HepG2 (cell line): ENCODE data around the gene RAD51C. TPM values are rescaled to one million over a fixed set of nuclear protein-coding genes. Genes with fewer than 3 reads are reported as not detected.

Source experiments
- ATAC-seq: fragments of 200-7000 bp; cut with Tn5 transposase; 3 replicates; pipeline ENCODE4 v1.9.1; 2020; ENCODE audit warnings: mild to moderate bottlenecking, moderate library complexity
- Bru-seq: library from RNA; stranded (reverse); fragments of 400-500 nt; gene quantifications from one replicate; lab custom pipeline; 2021; lab: Mats Ljungman, UMichigan
- BruChase-seq, 2 experiments: library from RNA; stranded (reverse); fragments of 400-500 nt; gene quantifications; one replicate each; lab custom pipeline; 2021; lab: Mats Ljungman, UMichigan
- BruUV-seq: library from RNA; stranded (reverse); fragments of 400-500 nt; replicated peaks from 2 replicates; lab custom pipeline; 2021; lab: Mats Ljungman, UMichigan
- CTCF ChIA-PET: fragments of 300-600 bp; formaldehyde crosslinking; extraction: SDS; loops from one replicate; lab custom pipeline; 2021; ENCODE audit warnings: low total read pairs, inconsistent platforms, low intra/inter-chr PET ratio; lab: Yijun Ruan, JAX
- POLR2A ChIA-PET: fragments of 350-600 bp; sonication (Branson Sonifier 250); formaldehyde crosslinking; loops from one replicate; lab custom pipeline; 2020; ENCODE audit warnings: antibody characterized with exemption, inconsistent platforms; lab: Yijun Ruan, JAX
- DNase-seq: peaks from one replicate; pipeline ENCODE4 v3.0.0-alpha.2; 2015; ENCODE audit warnings: low spot score
- FAIRE-seq: peaks from 3 replicates; lab custom pipeline; 2011; peaks lifted over from hg19 to GRCh38; lab: Jason Lieb, UNC
- H2AFZ ChIP-seq: one replicate; pipeline ENCODE4 v1.6.1; 2011; ENCODE audit warnings: low read length, inconsistent platforms
- H3K27ac ChIP-seq: fragments of 300-600 bp; 3 replicates; pipeline ENCODE4 v1.8.0; 2011; ENCODE audit warnings: mixed run types, mild to moderate bottlenecking, mixed read lengths, low read length, inconsistent platforms; ENCODE audit not compliant: insufficient read depth; ENCODE audit errors: extremely low read length
- H3K27me3 ChIP-seq, 2 experiments: fragments of 200-600 bp in 1 of 2; 2 replicates in 1 of 2; 3 replicates in 1 of 2; pipeline versions ENCODE4 v1.6.0 to v1.8.0; 2011; ENCODE audit warnings: low read length in 2 of 2, mild to moderate bottlenecking in 2 of 2, moderate library complexity in 2 of 2, inconsistent platforms in 1 of 2; ENCODE audit not compliant: insufficient read depth in 2 of 2, control insufficient read depth in 1 of 2
- H3K36me3 ChIP-seq, 2 experiments: fragments of 200-600 bp in 1 of 2; replicated peaks in 1 of 2; 2 replicates in 1 of 2; 3 replicates in 1 of 2; pipeline versions ENCODE4 v1.5.1 to v1.8.0; 2011; ENCODE audit warnings: low read length in 2 of 2, inconsistent platforms in 1 of 2; ENCODE audit not compliant: insufficient read depth in 2 of 2, control insufficient read depth in 1 of 2
- H3K4me1 ChIP-seq: 2 replicates; pipeline ENCODE4 v1.5.1; 2012; ENCODE audit warnings: low read length, inconsistent platforms; ENCODE audit not compliant: insufficient read depth
- H3K4me2 ChIP-seq: 2 replicates; pipeline ENCODE4 v1.6.0; 2011; ENCODE audit warnings: low read depth, low read length, inconsistent platforms
- H3K4me3 ChIP-seq, 3 experiments: fragments of 200-600 bp in 1 of 3; sonication (generic), shearing (Covaris generic) in 1 of 3; replicated peaks in 1 of 3; 2 replicates each; pipeline ENCODE4 v1.5.1; 2011 to 2016; ENCODE audit warnings: low read length in 3 of 3, inconsistent platforms in 2 of 3, low read depth in 2 of 3, mild to moderate bottlenecking in 2 of 3, control low read depth in 1 of 3, mixed read lengths in 1 of 3; ENCODE audit not compliant: insufficient read depth in 1 of 3
- H3K79me2 ChIP-seq: one replicate; pipeline ENCODE4 v1.6.1; 2011; ENCODE audit warnings: low read length, inconsistent platforms; ENCODE audit not compliant: insufficient read depth
- H3K9ac ChIP-seq: 2 replicates; pipeline ENCODE4 v1.6.0; 2011; ENCODE audit warnings: mild to moderate bottlenecking, low read depth, low read length, inconsistent platforms; ENCODE audit not compliant: insufficient read depth
- H3K9me3 ChIP-seq: 2 replicates; pipeline ENCODE4 v1.5.1; 2012; ENCODE audit warnings: mild to moderate bottlenecking, low read length
- H4K20me1 ChIP-seq: 2 replicates; pipeline ENCODE4 v1.6.0; 2011; ENCODE audit warnings: inconsistent platforms, mild to moderate bottlenecking, low read length, moderate library complexity; ENCODE audit not compliant: insufficient read depth
- BHLHE40 ChIP-seq: IDR thresholded peaks from 2 replicates; pipeline ENCODE4 v1.6.1; 2011; ENCODE audit warnings: low read length, improper control_type of control experiment
- CHD2 ChIP-seq: IDR thresholded peaks from 2 replicates; pipeline ENCODE4 v1.6.1; 2011; ENCODE audit warnings: low read depth, low read length, improper control_type of control experiment
- FLYWCH1 ChIP-seq: sonication (generic); formaldehyde crosslinking; IDR thresholded peaks from 2 replicates; pipeline ENCODE4 v1.8.1; 2023; ENCODE audit warnings: mild to moderate bottlenecking, missing genetic modification reagents
- POLR2AphosphoS5 ChIP-seq: IDR thresholded peaks from 2 replicates; pipeline ENCODE4 v1.6.1; 2012; ENCODE audit warnings: low read depth, low read length
- ZBTB38 ChIP-seq: sonication (generic); formaldehyde crosslinking; IDR thresholded peaks from 2 replicates; pipeline ENCODE4 v1.5.1; 2020; ENCODE audit warnings: mild to moderate bottlenecking, missing genetic modification reagents
- ZMYM4 ChIP-seq: sonication (generic); formaldehyde crosslinking; IDR thresholded peaks from 2 replicates; pipeline ENCODE4 v1.8.1; 2023; ENCODE audit warnings: mild to moderate bottlenecking, missing genetic modification reagents
- WGBS: methylation state at CpG from one replicate; pipeline ENCODE4 v1.1.6; 2017; ENCODE audit warnings: low lambda C conversion rate; 5-methylcytosine and 5-hydroxymethylcytosine counted together
- in situ Hi-C: cut with HindIII; loops from 2 replicates; pipeline ENCODE4 v1.10.0; 2017; ENCODE audit warnings: low pct_unique_long_range_greater_than_20kb; ENCODE audit not compliant: extremely low pct_ligation_motif_present
- intact Hi-C: fragments of 100-400 bp; cut with micrococcal nuclease; formaldehyde crosslinking; loops from one replicate; pipeline ENCODE4 v1.10.0; 2022; ENCODE audit not compliant: unreplicated experiment
- long read RNA-seq, 2 experiments: library from RNA in 1 of 2; library from polyadenylated mRNA in 1 of 2; stranded (forward) in 1 of 2; unstranded in 1 of 2; transcript quantifications; one replicate each; pipeline ENCODE4 v2.0.0, GENCODE V29; 2019 to 2022
- polyA minus RNA-seq, 3 experiments: library from RNA; depleted of rRNA, polyadenylated mRNA; stranded (reverse); fragments of >200 nt; gene quantifications; 2 replicates each; pipeline ENCODE4 v1.2.3, GENCODE V29; 2011; ENCODE audit warnings: low replicate concordance in 1 of 3
- polyA plus RNA-seq, 8 experiments: library from polyadenylated mRNA; depleted of rRNA in 3 of 8; stranded (reverse) in 7 of 8; unstranded in 1 of 8; fragments of >200 nt; fragmentation: Illumina TruSeq in 4 of 8; extraction: Trizol in 4 of 8; gene quantifications; 2 replicates each; pipeline versions ENCODE4 v1.2.1 to v1.2.3, GENCODE V29; 2011 to 2016; ENCODE audit warnings: low read depth in 4 of 8, missing spikeins in 1 of 8, mixed read lengths in 1 of 8; ENCODE audit not compliant: insufficient read depth in 1 of 8
- total RNA-seq, 5 experiments: library from RNA; depleted of rRNA; stranded (reverse); fragments of >200 nt; fragmentation: Illumina TruSeq; extraction: Trizol; gene quantifications; 2 replicates each; pipeline ENCODE4 v1.2.3, GENCODE V29; 2016; ENCODE audit warnings: low read depth in 1 of 5
- TF ChIP-seq, protein P1 (sequence below): sonication (generic); formaldehyde crosslinking; IDR thresholded peaks from 2 replicates; pipeline ENCODE4 v1.4.0; 2020; ENCODE audit warnings: missing genetic modification reagents
- TF ChIP-seq, protein P2 (sequence below): sonication (generic); formaldehyde crosslinking; IDR thresholded peaks from 2 replicates; pipeline ENCODE4 v1.4.0; 2020; ENCODE audit warnings: missing genetic modification reagents
- TF ChIP-seq, protein P3 (sequence below), 2 experiments: sonication (generic) in 1 of 2; formaldehyde crosslinking in 1 of 2; IDR thresholded peaks; 2 replicates each; pipeline versions ENCODE4 v1.4.0 to v1.6.1; 2018 to 2020; ENCODE audit warnings: missing genetic modification reagents in 2 of 2, borderline replicate concordance in 1 of 2, low read depth in 1 of 2, mild to moderate bottlenecking in 1 of 2, missing biosample characterization in 1 of 2

RAD51C gene
- 106 and 151 TPM in 2 replicates for total RNA-seq (2016; rRNA removed; fragmentation: Illumina TruSeq; extraction: Trizol)
- total RNA-seq (2016; cell fraction: cytosol; rRNA removed; fragmentation: Illumina TruSeq; extraction: Trizol; ENCODE audit: low read depth): 50.0 and 53.5 TPM in 2 replicates
- total RNA-seq (2016; cell fraction: insoluble cytoplasmic fraction; rRNA removed; fragmentation: Illumina TruSeq; extraction: Trizol): 110 and 163 TPM in 2 replicates
- total RNA-seq (2016; cell fraction: membrane; rRNA removed; fragmentation: Illumina TruSeq; extraction: Trizol): 68.8 and 79.6 TPM in 2 replicates
- 50.4 and 54.3 TPM in 2 replicates for total RNA-seq (2016; cell fraction: nucleus; rRNA removed; fragmentation: Illumina TruSeq; extraction: Trizol)
- 27.3 and 38.5 TPM in 2 replicates for polyA plus RNA-seq (2011; rRNA removed)
- 23.1 and 25.8 TPM in 2 replicates for polyA plus RNA-seq (2011; cell fraction: cytosol; rRNA removed)
- 8.0 and 12.1 TPM in 2 replicates for polyA plus RNA-seq (2011; cell fraction: nucleus; rRNA removed)
- polyA plus RNA-seq (2012): 34.0 and 48.5 TPM in 2 replicates
- 57.5 and 61.7 TPM in 2 replicates for polyA plus RNA-seq (2016; cell fraction: cytosol; fragmentation: Illumina TruSeq; extraction: Trizol; ENCODE audit: low read depth)
- 139 and 168 TPM in 2 replicates for polyA plus RNA-seq (2016; cell fraction: insoluble cytoplasmic fraction; fragmentation: Illumina TruSeq; extraction: Trizol; ENCODE audit: low read depth)
- 63.2 and 65.8 TPM in 2 replicates for polyA plus RNA-seq (2016; cell fraction: membrane; fragmentation: Illumina TruSeq; extraction: Trizol; ENCODE audit: low read depth)
- polyA plus RNA-seq (2016; cell fraction: nucleus; fragmentation: Illumina TruSeq; extraction: Trizol; ENCODE audit: insufficient read depth, low read depth): 70.5 and 75.0 TPM in 2 replicates
- 6.8 and 14.3 TPM in 2 replicates for polyA minus RNA-seq (2011; rRNA and poly(A)+ RNA removed; ENCODE audit: low replicate concordance)
- polyA minus RNA-seq (2011; cell fraction: cytosol; rRNA and poly(A)+ RNA removed): 7.0 and 7.6 TPM in 2 replicates
- 19.2 and 27.5 TPM in 2 replicates for polyA minus RNA-seq (2011; cell fraction: nucleus; rRNA and poly(A)+ RNA removed)
- Bru-seq, nascent RNA: percentile 49 among the genes with signal in this experiment
- percentile 49 among the genes with signal in this experiment for BruChase-seq, experiment 1, labeled RNA remaining after a 6-hour chase
- percentile 51 among the genes with signal in this experiment for BruChase-seq, experiment 2, labeled RNA remaining after a 2-hour chase
- long read RNA-seq, experiment 1, transcript RAD51C-201 (9 exons, 2,591 nt): minor isoform, 29 of 117 reads
- long read RNA-seq, experiment 1, transcript RAD51C-203 (2 exons, 567 nt): major isoform, 52 of 117 reads
- long read RNA-seq, experiment 1, partial matches to known transcripts: 3 of 117 reads
- long read RNA-seq, experiment 1, other reads (novel, unspliced or antisense): 31 of 117 reads
- long read RNA-seq, experiment 2, transcript RAD51C-203 (2 exons, 567 nt): major isoform, 12 of 40 reads
- long read RNA-seq, experiment 2, transcript RAD51C-201 (9 exons, 2,591 nt): minor isoform, 8 of 40 reads
- long read RNA-seq, experiment 2, partial matches to known transcripts: 3 of 40 reads
- long read RNA-seq, experiment 2, other reads (novel, unspliced or antisense): 17 of 40 reads

DNA sequence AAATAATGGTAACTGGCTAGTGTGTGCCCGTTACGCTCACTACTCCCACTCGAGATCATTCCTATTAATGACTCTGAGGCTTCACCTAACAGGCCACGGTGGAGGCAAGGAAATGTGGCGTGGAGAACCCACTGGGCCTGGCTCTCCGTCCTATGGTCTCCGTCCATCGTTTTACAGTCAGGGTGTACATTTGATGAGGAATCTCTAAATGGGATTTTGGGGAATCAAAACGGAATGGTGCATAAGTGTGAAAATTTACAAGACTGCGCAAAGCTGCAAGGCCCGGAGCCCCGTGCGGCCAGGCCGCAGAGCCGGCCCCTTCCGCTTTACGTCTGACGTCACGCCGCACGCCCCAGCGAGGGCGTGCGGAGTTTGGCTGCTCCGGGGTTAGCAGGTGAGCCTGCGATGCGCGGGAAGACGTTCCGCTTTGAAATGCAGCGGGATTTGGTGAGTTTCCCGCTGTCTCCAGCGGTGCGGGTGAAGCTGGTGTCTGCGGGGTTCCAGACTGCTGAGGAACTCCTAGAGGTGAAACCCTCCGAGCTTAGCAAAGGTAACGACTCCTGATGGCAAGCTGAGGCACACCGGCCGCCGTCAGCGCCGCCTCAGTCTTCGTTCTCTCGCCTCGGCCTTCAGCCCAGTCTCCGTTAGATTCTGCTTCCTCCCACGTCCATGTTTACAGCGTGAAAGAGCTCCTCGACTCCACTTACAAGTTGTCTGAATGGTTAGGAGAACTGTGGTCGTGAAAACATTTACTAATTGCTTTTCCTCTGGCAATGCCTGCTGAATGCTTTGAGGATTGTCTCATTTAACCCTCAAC, at the start of gene RAD51C:
TSS of gene RAD51C (plus strand) at position 364 of the 817 bp plus-strand sequence. CDS start at position 406, 42 bp downstream.
- peaks cover 26% of the 10 kb centered on the region for H3K4me1 ChIP-seq
- H3K4me2 ChIP-seq: peak within 1 kb of the TSS; percentile 89
- H4K20me1 ChIP-seq: no peaks in the 10 kb centered on the region
- H3K27ac ChIP-seq: peak within 1 kb of the TSS; percentile 77
- ChIA-PET POLR2A (interaction anchor here (0.8 to 4.1 kb wide), 12 partner anchors 13 to 463 kb away, joined by 3 to 49 read pairs (median 4); partner anchors contain the start of genes MTMR4, PRR11 and SKA2), CTCF (no interaction called here)
- 0 out of 5 replicates have a peak, but pooled peaks cover 0 to 3% of the 10 kb centered on the region in 2 experiments for H3K36me3 ChIP-seq
- TSS peak; percentile 87 for BruUV-seq
- peaks cover 19% of the 10 kb centered on the region for H3K79me2 ChIP-seq
- peak; percentile 99 for ATAC-seq
- H3K27me3 ChIP-seq: peaks cover 0 to under 1% of the 10 kb centered on the region in 2 experiments; a peak in 1 of 5 replicates
- no peaks in the 10 kb centered on the region for H3K9me3 ChIP-seq
- H2AFZ ChIP-seq: peak within 1 kb of the TSS; percentile 99
- H3K4me3 ChIP-seq: peak within 1 kb of the TSS; percentile 63 to 85 (median 69)
- H3K9ac ChIP-seq: peak within 1 kb of the TSS; percentile 78
- WGBS: 20% methylated on average over 29 of the region's 50 CpGs
- peak; percentile 30 for FAIRE-seq
- peak; percentile 84 for DNase-seq
- in situ Hi-C loops (no loop called here), intact Hi-C loops (loop anchor here (1.0 to 5.0 kb wide), 2 partner anchors 60 to 175 kb away; no protein-coding TSS in a partner anchor)
- peak; percentile 87 for TF ChIP-seq CHD2
- peak; percentile 26; the same call in 1 of the 2 replicates for TF ChIP-seq FLYWCH1 (CRISPR knock-in tag)
- peak; percentile 99 for TF ChIP-seq ZBTB38 (CRISPR knock-in tag)
- TF ChIP-seq, protein P1, sequence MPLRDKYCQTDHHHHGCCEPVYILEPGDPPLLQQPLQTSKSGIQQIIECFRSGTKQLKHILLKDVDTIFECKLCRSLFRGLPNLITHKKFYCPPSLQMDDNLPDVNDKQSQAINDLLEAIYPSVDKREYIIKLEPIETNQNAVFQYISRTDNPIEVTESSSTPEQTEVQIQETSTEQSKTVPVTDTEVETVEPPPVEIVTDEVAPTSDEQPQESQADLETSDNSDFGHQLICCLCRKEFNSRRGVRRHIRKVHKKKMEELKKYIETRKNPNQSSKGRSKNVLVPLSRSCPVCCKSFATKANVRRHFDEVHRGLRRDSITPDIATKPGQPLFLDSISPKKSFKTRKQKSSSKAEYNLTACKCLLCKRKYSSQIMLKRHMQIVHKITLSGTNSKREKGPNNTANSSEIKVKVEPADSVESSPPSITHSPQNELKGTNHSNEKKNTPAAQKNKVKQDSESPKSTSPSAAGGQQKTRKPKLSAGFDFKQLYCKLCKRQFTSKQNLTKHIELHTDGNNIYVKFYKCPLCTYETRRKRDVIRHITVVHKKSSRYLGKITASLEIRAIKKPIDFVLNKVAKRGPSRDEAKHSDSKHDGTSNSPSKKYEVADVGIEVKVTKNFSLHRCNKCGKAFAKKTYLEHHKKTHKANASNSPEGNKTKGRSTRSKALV: peak; percentile 94
- peak; percentile 94 for TF ChIP-seq POLR2AphosphoS5
- TF ChIP-seq, protein P2, sequence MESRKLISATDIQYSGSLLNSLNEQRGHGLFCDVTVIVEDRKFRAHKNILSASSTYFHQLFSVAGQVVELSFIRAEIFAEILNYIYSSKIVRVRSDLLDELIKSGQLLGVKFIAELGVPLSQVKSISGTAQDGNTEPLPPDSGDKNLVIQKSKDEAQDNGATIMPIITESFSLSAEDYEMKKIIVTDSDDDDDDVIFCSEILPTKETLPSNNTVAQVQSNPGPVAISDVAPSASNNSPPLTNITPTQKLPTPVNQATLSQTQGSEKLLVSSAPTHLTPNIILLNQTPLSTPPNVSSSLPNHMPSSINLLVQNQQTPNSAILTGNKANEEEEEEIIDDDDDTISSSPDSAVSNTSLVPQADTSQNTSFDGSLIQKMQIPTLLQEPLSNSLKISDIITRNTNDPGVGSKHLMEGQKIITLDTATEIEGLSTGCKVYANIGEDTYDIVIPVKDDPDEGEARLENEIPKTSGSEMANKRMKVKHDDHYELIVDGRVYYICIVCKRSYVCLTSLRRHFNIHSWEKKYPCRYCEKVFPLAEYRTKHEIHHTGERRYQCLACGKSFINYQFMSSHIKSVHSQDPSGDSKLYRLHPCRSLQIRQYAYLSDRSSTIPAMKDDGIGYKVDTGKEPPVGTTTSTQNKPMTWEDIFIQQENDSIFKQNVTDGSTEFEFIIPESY: peak; percentile 58
- TF ChIP-seq ZMYM4 (CRISPR knock-in tag): peak; percentile 85
- peak; percentile 61; the same call in 1 of the 2 replicates for TF ChIP-seq BHLHE40
- TF ChIP-seq, protein P3, sequence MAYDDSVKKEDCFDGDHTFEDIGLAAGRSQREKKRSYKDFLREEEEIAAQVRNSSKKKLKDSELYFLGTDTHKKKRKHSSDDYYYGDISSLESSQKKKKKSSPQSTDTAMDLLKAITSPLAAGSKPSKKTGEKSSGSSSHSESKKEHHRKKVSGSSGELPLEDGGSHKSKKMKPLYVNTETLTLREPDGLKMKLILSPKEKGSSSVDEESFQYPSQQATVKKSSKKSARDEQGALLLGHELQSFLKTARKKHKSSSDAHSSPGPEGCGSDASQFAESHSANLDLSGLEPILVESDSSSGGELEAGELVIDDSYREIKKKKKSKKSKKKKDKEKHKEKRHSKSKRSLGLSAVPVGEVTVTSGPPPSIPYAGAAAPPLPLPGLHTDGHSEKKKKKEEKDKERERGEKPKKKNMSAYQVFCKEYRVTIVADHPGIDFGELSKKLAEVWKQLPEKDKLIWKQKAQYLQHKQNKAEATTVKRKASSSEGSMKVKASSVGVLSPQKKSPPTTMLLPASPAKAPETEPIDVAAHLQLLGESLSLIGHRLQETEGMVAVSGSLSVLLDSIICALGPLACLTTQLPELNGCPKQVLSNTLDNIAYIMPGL (CRISPR knock-in tag; IDR thresholded peaks at IDR 0.05; ENCODE audit: borderline replicate concordance in 1 of 2, low read depth in 1 of 2): peak; percentile 90 to 94
